MCF 10A (cell line): ENCODE results near the gene KDM4C. TPM values are rescaled to one million over a fixed set of nuclear protein-coding genes. Genes with fewer than 3 reads are reported as not detected.

Experiments used
- BruUV-seq: library from RNA; stranded (reverse); fragments of 400-500 nt; replicated peaks from 2 replicates; lab custom pipeline; 2021; lab: Mats Ljungman, UMichigan
- CTCF ChIA-PET: fragments of 300-600 bp; sonication (Branson Sonifier 250); formaldehyde crosslinking; extraction: SDS; loops from one replicate; lab custom pipeline; 2021; ENCODE audit warnings: antibody characterized with exemption, inconsistent platforms; lab: Yijun Ruan, JAX
- POLR2A ChIA-PET: fragments of 300-600, 350-650 bp; sonication (Branson Sonifier 250); formaldehyde crosslinking; extraction: SDS; loops from one replicate; lab custom pipeline; 2020; ENCODE audit warnings: antibody characterized with exemption, inconsistent platforms; lab: Yijun Ruan, JAX
- DNase-seq: peaks from one replicate; pipeline ENCODE4 v3.0.0-alpha.2; 2018; ENCODE audit not compliant: unreplicated experiment
- H3K27ac Mint-ChIP-seq: one replicate; pipeline ENCODE4 v1.8.0; 2022; ENCODE audit warnings: mild to moderate bottlenecking, low read depth, mixed read lengths; ENCODE audit not compliant: unreplicated experiment
- H3K27me3 Mint-ChIP-seq: one replicate; pipeline ENCODE4 v1.8.0; 2022; ENCODE audit warnings: mixed read lengths; ENCODE audit not compliant: insufficient read depth, unreplicated experiment
- H3K36me3 Mint-ChIP-seq: one replicate; pipeline ENCODE4 v1.8.0; 2022; ENCODE audit warnings: mild to moderate bottlenecking, moderate library complexity, mixed read lengths; ENCODE audit not compliant: insufficient read depth, unreplicated experiment
- H3K4me1 Mint-ChIP-seq: one replicate; pipeline ENCODE4 v1.8.0; 2022; ENCODE audit warnings: mixed read lengths; ENCODE audit not compliant: insufficient read depth, unreplicated experiment
- H3K4me3 Mint-ChIP-seq: one replicate; pipeline ENCODE4 v1.8.0; 2022; ENCODE audit warnings: mild to moderate bottlenecking, moderate library complexity, mixed read lengths; ENCODE audit not compliant: unreplicated experiment
- H3K9me3 Mint-ChIP-seq: one replicate; pipeline ENCODE4 v1.8.0; 2022; ENCODE audit warnings: mixed read lengths; ENCODE audit not compliant: unreplicated experiment
- intact Hi-C: fragments of 100-400 bp; cut with micrococcal nuclease; formaldehyde crosslinking; loops from 2 replicates; pipeline ENCODE4 v1.14.1; 2022
- total RNA-seq: library from RNA; stranded (reverse); gene quantifications from 2 replicates; pipeline ENCODE4 v1.2.3, GENCODE V29; 2022
- TF ChIP-seq, protein P1 (sequence below): fragments of 200-600 bp; IDR thresholded peaks from one replicate; pipeline ENCODE4 v1.8.0; 2022; ENCODE audit warnings: antibody characterized with exemption, mild to moderate bottlenecking; ENCODE audit not compliant: unreplicated experiment

KDM4C gene
- total RNA-seq, 1 experiment from 2014 or later: 29.5 TPM

DNA sequence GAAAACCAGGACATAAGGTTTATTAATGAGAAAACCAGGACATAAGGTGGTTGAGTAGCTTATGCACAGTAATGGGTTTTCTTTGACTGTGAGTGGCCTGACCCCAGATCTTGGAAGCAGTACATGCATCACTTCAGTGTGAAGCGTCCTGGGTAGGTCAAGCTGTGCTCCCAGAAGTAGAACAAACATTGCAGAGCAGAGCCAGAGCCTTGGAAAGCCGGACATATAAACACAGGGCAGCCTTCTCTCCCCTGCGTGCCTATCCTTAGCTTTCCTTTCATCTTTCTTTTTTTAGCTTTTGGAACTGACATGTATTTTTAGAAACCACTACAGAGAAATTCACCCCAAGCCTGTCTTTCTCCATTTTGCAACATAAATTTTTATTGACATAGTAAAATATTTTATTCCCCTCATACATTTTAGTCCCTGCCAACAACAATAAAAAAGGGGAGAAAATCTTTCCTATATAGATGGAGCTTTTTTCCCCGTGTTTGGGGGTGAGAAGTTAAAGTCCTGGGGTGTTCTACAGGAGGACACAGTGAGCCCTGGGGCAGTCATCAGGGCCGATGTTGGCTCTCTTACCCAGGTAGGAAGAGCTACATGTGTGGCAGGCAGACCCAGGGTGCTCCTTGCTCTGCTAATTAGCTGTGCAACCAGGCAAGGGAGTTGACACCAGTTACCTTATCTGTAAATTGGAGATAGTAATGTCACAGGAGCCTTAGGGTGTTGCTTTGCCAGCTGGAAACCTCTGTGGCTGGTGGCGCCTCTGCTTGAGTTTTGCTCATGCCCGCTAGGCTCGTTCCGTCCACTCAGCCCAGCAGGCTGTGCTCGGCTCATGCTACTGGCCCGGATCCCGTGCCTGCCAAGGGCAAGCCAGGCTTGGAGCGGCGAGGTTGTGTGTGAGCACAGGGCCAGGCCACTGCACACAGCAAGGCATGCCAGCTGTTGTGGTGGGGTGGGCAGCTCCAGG lies 389.6 kb downstream of the KDM4C start:
- no peak for DNase-seq
- Mint-ChIP-seq H3K4me3 (no peak overlapping the region), H3K9me3 (no peaks in the 10 kb centered on the region), H3K4me1 (peaks cover 8% of the 10 kb centered on the region), H3K27ac (no peak overlapping the region), H3K27me3 (no peaks in the 10 kb centered on the region), H3K36me3 (peaks cover 9% of the 10 kb centered on the region)
- BruUV-seq: no TSS peak
- ChIA-PET POLR2A (interaction anchor here (0.7 kb wide), 1 partner anchor 38 kb away, joined by 3 read pairs; no protein-coding TSS in a partner anchor), CTCF (interaction anchor here (0.8 to 1.1 kb wide), 3 partner anchors 12 to 87 kb away, joined by 3 to 6 read pairs (median 3); no protein-coding TSS in a partner anchor)
- intact Hi-C loops: no loop called here
- TF ChIP-seq, protein P1, sequence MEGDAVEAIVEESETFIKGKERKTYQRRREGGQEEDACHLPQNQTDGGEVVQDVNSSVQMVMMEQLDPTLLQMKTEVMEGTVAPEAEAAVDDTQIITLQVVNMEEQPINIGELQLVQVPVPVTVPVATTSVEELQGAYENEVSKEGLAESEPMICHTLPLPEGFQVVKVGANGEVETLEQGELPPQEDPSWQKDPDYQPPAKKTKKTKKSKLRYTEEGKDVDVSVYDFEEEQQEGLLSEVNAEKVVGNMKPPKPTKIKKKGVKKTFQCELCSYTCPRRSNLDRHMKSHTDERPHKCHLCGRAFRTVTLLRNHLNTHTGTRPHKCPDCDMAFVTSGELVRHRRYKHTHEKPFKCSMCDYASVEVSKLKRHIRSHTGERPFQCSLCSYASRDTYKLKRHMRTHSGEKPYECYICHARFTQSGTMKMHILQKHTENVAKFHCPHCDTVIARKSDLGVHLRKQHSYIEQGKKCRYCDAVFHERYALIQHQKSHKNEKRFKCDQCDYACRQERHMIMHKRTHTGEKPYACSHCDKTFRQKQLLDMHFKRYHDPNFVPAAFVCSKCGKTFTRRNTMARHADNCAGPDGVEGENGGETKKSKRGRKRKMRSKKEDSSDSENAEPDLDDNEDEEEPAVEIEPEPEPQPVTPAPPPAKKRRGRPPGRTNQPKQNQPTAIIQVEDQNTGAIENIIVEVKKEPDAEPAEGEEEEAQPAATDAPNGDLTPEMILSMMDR: no peak

DNA sequence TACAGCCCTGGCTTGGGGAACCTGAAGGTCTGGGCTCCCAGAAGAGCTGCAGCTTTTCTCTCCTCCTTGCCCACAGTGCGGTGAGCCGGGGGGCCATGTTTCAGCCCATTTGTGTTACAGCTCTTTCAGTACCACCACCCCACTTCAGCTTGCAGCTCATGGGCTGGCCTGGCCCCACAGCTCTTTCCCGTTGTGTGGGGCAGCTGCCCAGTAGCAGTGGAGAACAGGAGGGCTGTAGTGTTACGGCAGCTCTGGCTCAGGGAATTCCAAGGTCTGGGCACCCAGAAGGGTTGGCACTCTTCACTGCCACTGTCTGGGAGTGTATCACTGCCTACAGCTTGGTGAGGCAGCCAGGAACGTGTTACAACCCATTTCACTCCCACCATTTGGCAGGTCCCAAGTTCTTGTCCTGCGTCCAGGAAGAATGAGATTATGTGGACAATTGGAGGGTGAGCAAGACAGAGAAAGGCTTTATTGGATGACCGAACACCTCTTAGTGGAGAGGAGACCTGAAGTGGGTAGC lies 390.5 kb downstream of the KDM4C start:
- intact Hi-C loops: no loop called here
- peaks cover 8% of the 10 kb centered on the region for H3K4me1 Mint-ChIP-seq
- H3K4me3 Mint-ChIP-seq: no peak overlapping the region
- H3K27me3 Mint-ChIP-seq: no peaks in the 10 kb centered on the region
- ChIA-PET CTCF (interaction anchor here (0.8 to 1.1 kb wide), 2 partner anchors 13 to 15 kb away, joined by 3 read pairs; no protein-coding TSS in a partner anchor), POLR2A (no interaction called here)
- H3K36me3 Mint-ChIP-seq: peaks cover 7% of the 10 kb centered on the region
- H3K9me3 Mint-ChIP-seq: no peaks in the 10 kb centered on the region
- BruUV-seq: no TSS peak
- TF ChIP-seq, protein P1: no peak
- no peak for DNase-seq
- no peak overlapping the region for H3K27ac Mint-ChIP-seq

DNA sequence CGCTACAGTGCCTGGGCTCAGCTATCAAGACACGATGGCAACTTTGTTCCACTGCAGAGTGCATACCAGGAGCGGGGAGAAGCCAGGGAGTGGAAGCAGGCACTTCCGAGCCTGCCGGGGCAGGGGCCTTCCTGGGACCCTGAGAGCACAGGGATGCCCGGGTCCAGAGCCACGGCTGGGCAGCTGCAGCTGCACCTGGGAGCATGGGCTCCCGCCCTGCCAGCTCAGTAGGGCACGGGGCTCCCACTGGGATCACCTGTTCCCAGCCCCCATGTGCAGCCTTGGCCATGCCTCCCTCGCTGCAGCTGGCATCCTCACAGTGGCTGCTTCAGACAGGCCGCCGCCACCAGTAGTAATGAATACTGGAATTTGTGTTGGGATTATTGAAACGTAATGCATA lies 391.5 kb downstream of the KDM4C start:
- Mint-ChIP-seq H3K36me3 (peaks cover 3% of the 10 kb centered on the region), H3K27me3 (no peaks in the 10 kb centered on the region), H3K27ac (no peak overlapping the region), H3K9me3 (no peaks in the 10 kb centered on the region), H3K4me1 (peaks cover 8% of the 10 kb centered on the region), H3K4me3 (no peak overlapping the region)
- ChIA-PET POLR2A (no interaction called here), CTCF (no interaction called here)
- no peak for DNase-seq
- TF ChIP-seq, protein P1: no peak
- intact Hi-C loops: no loop called here
- no TSS peak for BruUV-seq
